ENCODE measurements around the gene CIDEA.
"Not testable (repeated sequence)": the region's sequence is repeated elsewhere in the genome, so short reads cannot be mapped to it uniquely, and the experiment has no call there.

Gene CIDEA

DNA sequence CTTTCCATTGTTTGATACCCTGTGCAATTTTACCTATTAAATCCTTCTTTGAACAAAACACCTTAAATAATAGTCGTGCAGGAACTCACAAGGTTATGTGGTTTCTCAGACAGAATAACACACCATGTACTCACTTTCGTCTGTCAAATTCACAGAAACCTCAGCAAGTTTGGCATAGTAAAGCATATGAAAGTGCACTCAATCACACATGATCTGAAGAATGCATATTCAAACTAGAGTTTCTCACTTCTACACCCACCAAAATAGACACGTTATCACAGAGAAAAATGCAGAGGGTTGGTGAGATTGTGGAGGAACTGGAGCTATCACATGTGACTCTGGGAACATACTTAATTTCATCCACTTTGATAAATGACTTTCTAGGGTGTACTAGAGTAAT, 25.9 kb upstream of the CIDEA start:
- DNase-seq (ENCODE audit: low read depth, low spot score); H3K9me3 ChIP-seq (ENCODE audit: control insufficient read depth, insufficient read depth, low read length); H3K36me3 ChIP-seq (ENCODE audit: control insufficient read depth, insufficient read depth, low read length); H3K4me3 ChIP-seq (ENCODE audit: low read length); H3K27ac ChIP-seq (ENCODE audit: low read length); H3K27me3 ChIP-seq (ENCODE audit: control insufficient read depth, insufficient read depth, low read length); H3K4me1 ChIP-seq (ENCODE audit: control insufficient read depth, insufficient read depth, low read length): not testable (repeated sequence)
- WGBS (ENCODE audit: insufficient coverage, insufficient read length) = no CpG with 5 or more reads among the region's 3 CpGs

DNA sequence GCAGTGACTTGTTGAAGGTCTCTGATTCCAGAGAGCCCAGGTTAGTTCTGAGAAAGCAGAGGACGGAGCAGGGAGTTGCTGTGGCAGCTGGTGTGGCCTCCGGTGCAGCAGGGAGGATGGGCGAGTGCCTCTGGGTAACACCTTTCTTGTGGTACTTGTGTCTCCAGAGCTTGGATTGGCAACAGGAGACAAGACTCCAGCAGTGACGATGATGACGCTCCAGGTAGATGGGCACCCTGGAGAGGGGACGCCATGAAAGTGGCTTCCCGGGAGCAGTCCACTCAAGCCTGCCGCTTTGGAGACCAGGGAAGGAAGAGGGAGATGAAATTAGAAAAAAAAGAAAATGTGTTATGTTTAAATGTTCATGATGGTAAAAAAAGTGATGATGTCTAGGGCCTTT, 23.6 kb upstream of the CIDEA start:
- not testable (repeated sequence) for H3K27me3 ChIP-seq (ENCODE audit: control insufficient read depth, insufficient read depth, low read length); DNase-seq (ENCODE audit: low read depth, low spot score); H3K4me1 ChIP-seq (ENCODE audit: control insufficient read depth, insufficient read depth, low read length); H3K36me3 ChIP-seq (ENCODE audit: control insufficient read depth, insufficient read depth, low read length); H3K9me3 ChIP-seq (ENCODE audit: control insufficient read depth, insufficient read depth, low read length); H3K27ac ChIP-seq (ENCODE audit: low read length); H3K4me3 ChIP-seq (ENCODE audit: low read length)
- WGBS (ENCODE audit: insufficient coverage, insufficient read length) = no CpG with 5 or more reads among the region's 8 CpGs

DNA sequence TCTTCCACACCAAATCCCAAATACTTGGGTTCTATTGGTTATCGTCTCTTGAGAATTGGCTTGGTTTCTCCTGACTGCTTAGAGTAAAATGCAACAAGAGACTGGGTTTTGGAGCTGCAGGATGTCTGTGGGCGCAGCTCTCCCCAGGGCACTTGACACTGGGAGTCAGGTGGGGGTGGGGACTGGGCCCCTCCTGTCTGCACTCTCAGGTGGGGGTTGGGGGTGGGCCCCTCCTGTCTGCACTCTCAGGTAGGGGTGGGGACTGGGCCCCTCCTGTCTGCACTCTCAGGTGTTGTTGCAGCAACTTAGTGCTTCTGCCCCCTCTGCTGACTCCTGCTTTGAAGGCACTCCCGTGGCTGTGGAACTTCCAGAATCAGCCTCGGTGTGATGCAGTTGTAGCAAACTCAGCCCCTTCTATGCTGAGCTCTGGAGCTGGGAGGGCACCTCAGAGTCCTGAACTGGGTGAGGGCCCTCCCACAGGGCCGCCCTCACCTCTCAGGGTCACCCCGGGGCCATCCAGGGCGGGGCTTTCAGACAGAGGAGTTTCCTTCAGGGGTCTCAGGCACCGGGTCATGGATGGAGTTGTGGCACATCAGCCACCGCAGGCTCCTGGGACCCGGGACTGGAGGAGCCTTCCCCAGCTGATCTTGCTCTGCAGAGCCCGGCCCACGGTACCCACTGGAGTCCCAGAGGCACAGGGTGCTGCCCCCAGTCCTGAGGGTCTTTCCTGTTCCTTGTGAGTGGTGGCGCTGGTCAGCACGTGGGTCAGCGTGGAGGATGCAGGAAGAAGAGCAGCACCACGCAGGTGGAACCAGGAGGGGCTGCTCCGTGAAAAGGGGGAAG, 22.9 kb upstream of the CIDEA start:
- WGBS (ENCODE audit: insufficient coverage, insufficient read length) = no CpG with 5 or more reads among the region's 17 CpGs
- Histone ChIP-seq H3K36me3 (ENCODE audit: control insufficient read depth, insufficient read depth, low read length) (no peaks in the 10 kb centered on the region), H3K4me1 (ENCODE audit: control insufficient read depth, insufficient read depth, low read length) (no peaks in the 10 kb centered on the region), H3K9me3 (ENCODE audit: control insufficient read depth, insufficient read depth, low read length) (no peaks in the 10 kb centered on the region), H3K27me3 (ENCODE audit: control insufficient read depth, insufficient read depth, low read length) (no peaks in the 10 kb centered on the region), H3K27ac (ENCODE audit: low read length) (no peak overlapping the region), H3K4me3 (ENCODE audit: low read length) (no peak overlapping the region)
- no peak for DNase-seq (ENCODE audit: low read depth, low spot score)

DNA sequence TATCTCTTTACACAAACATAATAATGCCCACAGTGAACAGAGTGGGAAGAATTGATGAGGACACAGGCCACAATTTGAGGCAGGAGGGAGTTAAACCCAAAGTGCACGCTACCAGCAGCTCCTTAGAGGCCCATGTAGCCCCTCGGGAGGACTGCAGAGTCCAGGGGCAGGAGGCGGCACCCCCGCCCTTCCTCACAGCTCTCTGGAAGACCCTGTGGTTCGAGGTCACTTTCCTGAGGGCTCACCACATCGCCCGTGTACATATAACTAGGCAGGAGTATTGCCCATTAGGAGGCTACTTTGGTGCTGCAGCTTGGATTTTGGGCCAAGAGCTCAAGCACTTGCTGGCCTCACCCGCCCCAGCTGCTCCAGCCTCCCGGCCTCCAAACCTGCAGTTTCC, 22.2 kb upstream of the CIDEA start:
- H3K27ac ChIP-seq (ENCODE audit: low read length) = no peak overlapping the region
- no peaks in the 10 kb centered on the region for H3K27me3 ChIP-seq (ENCODE audit: control insufficient read depth, insufficient read depth, low read length)
- H3K4me1 ChIP-seq (ENCODE audit: control insufficient read depth, insufficient read depth, low read length) = no peaks in the 10 kb centered on the region
- no peaks in the 10 kb centered on the region for H3K36me3 ChIP-seq (ENCODE audit: control insufficient read depth, insufficient read depth, low read length)
- no peak overlapping the region for H3K4me3 ChIP-seq (ENCODE audit: low read length)
- WGBS (ENCODE audit: insufficient coverage, insufficient read length) = no CpG with 5 or more reads among the region's 9 CpGs
- no peak for DNase-seq (ENCODE audit: low read depth, low spot score)
- H3K9me3 ChIP-seq (ENCODE audit: control insufficient read depth, insufficient read depth, low read length) = no peaks in the 10 kb centered on the region

DNA sequence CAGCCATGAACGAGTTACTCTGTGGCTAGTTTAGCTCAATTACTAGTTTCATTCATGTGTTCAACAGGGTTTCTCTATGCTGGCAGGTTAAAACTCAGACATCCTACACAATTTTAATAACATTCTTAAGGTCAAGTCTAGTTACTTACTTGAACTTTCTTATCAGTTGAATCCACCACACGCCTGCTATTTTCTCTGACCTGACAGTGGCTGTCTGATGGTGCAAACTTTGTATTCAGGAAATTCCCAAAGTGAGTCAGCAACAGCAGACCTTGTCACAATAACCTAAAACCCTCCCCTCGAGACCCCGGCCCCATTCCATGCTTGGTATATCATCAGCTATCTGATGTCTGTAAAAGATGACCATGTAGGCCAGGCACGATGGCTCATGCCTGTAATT, 20.8 kb upstream of the CIDEA start:
- WGBS (ENCODE audit: insufficient coverage, insufficient read length) = no CpG with 5 or more reads among the region's 5 CpGs
- H3K27ac ChIP-seq (ENCODE audit: low read length) = no peak overlapping the region
- no peak for DNase-seq (ENCODE audit: low read depth, low spot score)

DNA sequence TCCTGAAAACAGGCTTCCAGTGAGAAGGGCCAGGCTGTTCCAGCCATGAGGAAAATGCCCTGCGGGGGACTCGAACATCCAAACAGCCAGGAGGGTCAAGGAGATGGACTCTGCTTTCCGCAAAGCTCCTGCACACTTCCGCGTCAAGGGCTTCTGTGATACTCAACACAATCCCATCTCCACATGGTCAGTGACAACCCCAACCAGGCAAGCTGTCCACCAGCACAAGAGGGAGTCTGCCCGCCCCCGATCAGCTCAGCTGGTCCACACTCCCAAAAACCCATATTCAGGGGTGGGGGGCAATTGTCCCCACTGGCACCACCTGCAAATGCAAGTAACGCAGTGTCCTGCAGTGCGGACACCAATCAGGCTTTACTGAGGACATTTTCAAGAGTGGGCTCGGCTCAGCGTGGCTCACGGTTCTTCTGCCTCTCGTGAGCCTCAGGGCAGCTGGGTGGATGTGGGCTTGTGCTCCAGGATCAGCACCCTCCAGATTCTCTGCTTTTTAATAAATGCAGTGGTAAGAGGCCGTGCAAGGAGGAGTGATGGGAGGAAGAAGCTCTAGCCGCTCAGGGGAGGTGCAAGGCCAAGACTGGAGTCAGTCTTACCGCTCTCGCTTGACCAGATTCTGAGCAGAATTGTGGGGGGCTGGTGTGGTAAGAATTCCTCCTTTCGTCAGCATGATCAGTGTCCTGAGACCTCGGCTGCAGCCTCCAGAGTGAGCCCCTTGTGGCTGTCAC, 19.5 kb upstream of the CIDEA start:
- Histone ChIP-seq H3K4me3 (ENCODE audit: low read length) (no peak overlapping the region), H3K27me3 (ENCODE audit: control insufficient read depth, insufficient read depth, low read length) (no peaks in the 10 kb centered on the region), H3K27ac (ENCODE audit: low read length) (no peak overlapping the region), H3K4me1 (ENCODE audit: control insufficient read depth, insufficient read depth, low read length) (no peaks in the 10 kb centered on the region), H3K9me3 (ENCODE audit: control insufficient read depth, insufficient read depth, low read length) (no peaks in the 10 kb centered on the region), H3K36me3 (ENCODE audit: control insufficient read depth, insufficient read depth, low read length) (no peaks in the 10 kb centered on the region)
- no CpG with 5 or more reads among the region's 19 CpGs for WGBS (ENCODE audit: insufficient coverage, insufficient read length)
- DNase-seq (ENCODE audit: low read depth, low spot score) = no peak

More for the DNA sequence above, 20.8 kb upstream of the CIDEA start:
- Histone ChIP-seq H3K4me3 (ENCODE audit: low read length) (no peak overlapping the region), H3K36me3 (ENCODE audit: control insufficient read depth, insufficient read depth, low read length) (no peaks in the 10 kb centered on the region), H3K4me1 (ENCODE audit: control insufficient read depth, insufficient read depth, low read length) (no peaks in the 10 kb centered on the region), H3K27me3 (ENCODE audit: control insufficient read depth, insufficient read depth, low read length) (no peaks in the 10 kb centered on the region), H3K9me3 (ENCODE audit: control insufficient read depth, insufficient read depth, low read length) (no peaks in the 10 kb centered on the region)

DNA sequence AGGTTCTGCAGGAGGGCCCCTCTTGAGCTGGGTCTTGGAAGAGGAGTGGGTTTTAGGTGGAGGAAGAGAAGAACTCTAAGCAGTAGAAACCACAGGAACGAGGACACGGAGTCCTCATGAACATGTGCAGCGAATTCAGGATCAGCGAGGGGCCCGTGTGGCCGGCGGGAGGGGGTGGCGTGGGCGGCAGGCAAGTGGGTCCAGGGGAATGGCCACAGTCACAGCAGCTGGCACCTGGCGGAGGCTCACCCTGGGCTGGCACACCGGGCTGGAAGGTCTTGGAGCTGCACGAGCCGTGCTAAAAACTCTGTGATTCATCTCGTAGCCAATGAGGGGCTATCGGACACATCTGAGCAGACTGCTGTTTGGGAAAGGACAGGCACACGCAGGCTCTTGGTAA, 18.0 kb upstream of the CIDEA start:
- Histone ChIP-seq H3K27me3 (ENCODE audit: control insufficient read depth, insufficient read depth, low read length) (no peaks in the 10 kb centered on the region), H3K4me1 (ENCODE audit: control insufficient read depth, insufficient read depth, low read length) (no peaks in the 10 kb centered on the region), H3K9me3 (ENCODE audit: control insufficient read depth, insufficient read depth, low read length) (no peaks in the 10 kb centered on the region), H3K4me3 (ENCODE audit: low read length) (no peak overlapping the region), H3K27ac (ENCODE audit: low read length) (no peak overlapping the region), H3K36me3 (ENCODE audit: control insufficient read depth, insufficient read depth, low read length) (no peaks in the 10 kb centered on the region)
- no peak for DNase-seq (ENCODE audit: low read depth, low spot score)
- no CpG with 5 or more reads among the region's 16 CpGs for WGBS (ENCODE audit: insufficient coverage, insufficient read length)

DNA sequence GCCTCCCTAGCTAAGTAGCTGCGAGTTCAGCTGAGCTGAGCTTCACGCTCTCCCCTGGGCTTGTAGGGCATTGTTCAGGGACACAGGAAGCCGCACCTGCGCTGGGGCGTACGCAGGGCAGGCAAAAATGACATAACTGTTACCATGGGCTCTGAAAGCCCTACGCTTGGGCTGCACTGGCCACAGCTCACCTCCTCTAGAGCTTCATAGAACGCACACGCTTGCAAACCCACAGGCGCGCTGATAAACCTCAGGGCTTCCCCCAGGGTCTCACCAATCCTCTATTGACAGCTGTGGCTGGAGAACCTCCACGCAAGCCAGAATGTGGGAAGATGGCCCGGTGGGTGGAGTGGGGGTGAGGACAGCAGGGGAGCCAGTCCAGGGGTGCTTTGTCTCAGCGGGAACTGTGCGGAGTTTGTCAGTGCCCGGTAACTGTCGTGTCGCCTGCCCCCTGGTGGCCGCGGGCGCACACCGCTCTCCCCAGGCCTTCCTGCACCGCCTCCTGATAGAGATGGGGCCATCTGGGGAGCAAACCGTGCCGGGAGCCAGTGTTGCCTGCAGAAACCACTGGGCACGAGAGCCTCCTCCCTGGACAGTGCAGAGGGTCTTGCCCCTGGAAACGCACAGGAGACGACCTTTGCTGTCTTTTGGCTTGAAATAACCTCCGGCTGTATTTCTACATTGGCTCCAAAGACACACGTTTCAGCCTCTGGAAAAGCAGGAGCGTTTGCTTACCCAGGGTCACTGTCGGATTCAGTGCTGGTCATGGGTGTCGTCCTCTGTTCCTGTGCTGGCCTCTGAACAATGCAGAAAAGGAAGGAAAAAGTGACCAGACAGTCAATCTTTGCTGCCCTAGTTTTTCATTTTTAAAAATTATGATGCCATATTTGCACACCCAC, 17.0 kb upstream of the CIDEA start:
- H3K9me3 ChIP-seq (ENCODE audit: control insufficient read depth, insufficient read depth, low read length) = no peaks in the 10 kb centered on the region
- H3K4me3 ChIP-seq (ENCODE audit: low read length) = no peak overlapping the region
- H3K4me1 ChIP-seq (ENCODE audit: control insufficient read depth, insufficient read depth, low read length) = no peaks in the 10 kb centered on the region
- H3K27ac ChIP-seq (ENCODE audit: low read length) = no peak overlapping the region
- no peak for DNase-seq (ENCODE audit: low read depth, low spot score)
- no peaks in the 10 kb centered on the region for H3K27me3 ChIP-seq (ENCODE audit: control insufficient read depth, insufficient read depth, low read length)
- no CpG with 5 or more reads among the region's 33 CpGs for WGBS (ENCODE audit: insufficient coverage, insufficient read length)
- no peaks in the 10 kb centered on the region for H3K36me3 ChIP-seq (ENCODE audit: control insufficient read depth, insufficient read depth, low read length)

DNA sequence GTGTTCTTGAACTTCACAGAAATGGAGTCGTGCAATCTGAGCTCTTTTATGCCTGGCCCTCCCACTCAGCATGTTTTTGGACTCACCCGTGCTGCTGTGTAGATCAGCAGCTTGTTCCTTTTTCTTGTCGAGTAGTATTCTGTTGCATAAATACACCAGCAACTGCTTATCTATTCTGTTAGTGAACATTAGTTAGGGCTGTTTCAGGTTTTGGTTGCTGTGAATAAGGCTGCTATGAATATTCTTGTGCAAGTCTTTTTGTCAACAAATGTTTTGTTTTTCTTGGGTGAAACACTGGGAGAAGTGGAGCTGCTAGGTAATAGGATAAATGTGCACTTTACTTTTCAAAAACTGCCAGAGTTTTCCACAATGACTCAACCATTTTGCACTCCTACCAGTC, 15.3 kb upstream of the CIDEA start:
- Histone ChIP-seq H3K4me1 (ENCODE audit: control insufficient read depth, insufficient read depth, low read length) (no peaks in the 10 kb centered on the region), H3K4me3 (ENCODE audit: low read length) (no peak overlapping the region), H3K27me3 (ENCODE audit: control insufficient read depth, insufficient read depth, low read length) (no peaks in the 10 kb centered on the region), H3K36me3 (ENCODE audit: control insufficient read depth, insufficient read depth, low read length) (no peaks in the 10 kb centered on the region), H3K9me3 (ENCODE audit: control insufficient read depth, insufficient read depth, low read length) (no peaks in the 10 kb centered on the region), H3K27ac (ENCODE audit: low read length) (no peak overlapping the region)
- DNase-seq (ENCODE audit: low read depth, low spot score) = no peak
- no CpG with 5 or more reads among the region's 3 CpGs for WGBS (ENCODE audit: insufficient coverage, insufficient read length)

DNA sequence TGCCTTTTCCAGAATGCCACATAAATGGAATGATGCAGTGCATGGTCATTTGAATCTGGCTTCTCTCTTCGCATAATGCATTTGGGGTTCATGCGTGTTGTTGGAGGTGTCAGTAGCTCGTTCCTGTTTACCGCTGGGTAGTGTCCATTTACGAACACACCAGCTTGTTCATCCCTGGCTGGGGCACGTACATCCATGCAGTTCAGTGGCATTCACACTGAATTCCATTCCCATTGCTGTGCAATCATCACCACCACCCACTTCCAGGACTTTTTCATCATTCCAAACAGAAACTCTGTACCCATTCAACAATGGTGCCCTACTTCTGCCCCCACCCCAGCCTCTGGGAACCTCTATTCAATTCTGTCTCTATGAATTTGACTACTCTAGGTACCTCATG, 14.7 kb upstream of the CIDEA start:
- Histone ChIP-seq H3K27ac (ENCODE audit: low read length) (no peak overlapping the region), H3K36me3 (ENCODE audit: control insufficient read depth, insufficient read depth, low read length) (no peaks in the 10 kb centered on the region), H3K4me1 (ENCODE audit: control insufficient read depth, insufficient read depth, low read length) (no peaks in the 10 kb centered on the region), H3K4me3 (ENCODE audit: low read length) (no peak overlapping the region), H3K27me3 (ENCODE audit: control insufficient read depth, insufficient read depth, low read length) (no peaks in the 10 kb centered on the region), H3K9me3 (ENCODE audit: control insufficient read depth, insufficient read depth, low read length) (no peaks in the 10 kb centered on the region)
- WGBS (ENCODE audit: insufficient coverage, insufficient read length) = no CpG with 5 or more reads among the region's 6 CpGs
- DNase-seq (ENCODE audit: low read depth, low spot score) = no peak
